Measurements from ENCODE around the gene ABTB1.

ABTB1 gene

DNA sequence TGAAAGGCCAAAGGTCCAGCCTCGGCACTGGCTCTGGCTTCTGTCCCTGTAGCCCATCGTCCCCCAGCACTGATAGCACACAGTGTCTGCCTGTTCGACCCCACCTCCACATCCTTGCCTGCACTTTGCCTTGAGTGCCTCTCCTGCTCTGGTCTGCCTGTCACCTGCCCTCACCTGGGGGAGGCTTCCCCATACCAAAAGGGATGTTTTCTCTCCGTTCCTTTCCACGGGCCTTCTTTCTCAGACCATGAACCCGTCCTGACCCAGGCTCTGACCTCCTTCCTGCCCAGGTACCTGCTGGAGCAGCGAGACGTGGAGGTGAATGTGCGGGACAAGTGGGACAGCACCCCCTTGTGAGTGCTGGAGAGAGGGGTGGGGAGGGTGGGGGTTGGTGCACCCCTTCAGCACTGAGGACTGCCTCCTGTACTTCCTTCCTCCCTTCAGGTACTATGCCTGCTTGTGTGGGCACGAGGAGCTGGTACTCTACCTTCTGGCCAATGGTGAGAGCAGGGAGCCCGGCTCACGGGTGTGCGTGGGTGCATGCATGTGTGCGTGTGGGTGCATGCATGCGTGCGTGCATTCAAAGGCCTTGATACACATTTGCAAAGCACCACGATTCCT is 1.5 kb downstream of the ABTB1 start:
- Histone ChIP-seq H3K27ac (0 out of 22 replicates have a peak overlapping the region, but pooled peaks of 1 of the 11 experiments have one; percentile 21), H3K27me3 (no peaks in the 10 kb centered on the region), H4K20me1 (peaks cover 0 to 18% (median 6%) of the 10 kb centered on the region in 11 experiments; a peak in 7 of 22 replicates), H3K36me3 (peaks cover 0 to 42% (median 0%) of the 10 kb centered on the region in 11 experiments; a peak in 8 of 22 replicates), H3K9me3 (replicated peaks in 1 of 11) (no peaks in the 10 kb centered on the region), H3K4me2 (peak overlapping the region; percentile 82 to 99 (median 94); a peak in 21 of 22 replicates), H3K4me1 (peaks cover 19 to 53% (median 43%) of the 10 kb centered on the region in 10 experiments), H3K4me3 (peak overlapping the region in 5 of 10 experiments; percentile 88 to 97 (median 95); a peak in 6 of 20 replicates), H3K9ac (peak overlapping the region in 6 of 11 experiments; percentile 87 to 99 (median 92); a peak in 4 of 22 replicates)
- no peak for TF ChIP-seq Cebpa-rat (IDR thresholded peaks at IDR 0.05)

DNA sequence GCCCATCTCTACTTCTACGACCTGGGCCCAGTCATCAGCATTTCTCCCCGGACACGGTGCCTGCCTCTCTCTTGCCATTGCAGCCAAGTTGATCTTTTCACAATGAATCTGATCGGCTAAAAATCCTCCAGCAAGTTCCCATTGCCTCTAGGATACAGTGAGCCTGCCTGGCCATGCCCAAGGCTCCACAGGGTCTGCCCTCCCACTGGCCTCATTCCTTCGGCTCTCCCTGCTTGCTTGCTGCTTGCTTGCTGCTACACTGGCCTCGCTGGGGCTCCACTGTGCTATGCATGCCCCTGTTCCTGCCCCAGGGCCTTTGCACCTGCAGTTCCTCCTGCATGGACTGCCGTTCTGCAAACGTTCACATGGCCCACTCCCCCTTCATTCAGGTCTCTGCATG is 2.0 kb downstream of the ABTB1 start:
- Histone ChIP-seq H4K20me1 (peaks cover 0 to 19% (median 6%) of the 10 kb centered on the region in 11 experiments; a peak in 7 of 22 replicates), H3K4me1 (peaks cover 19 to 53% (median 43%) of the 10 kb centered on the region in 10 experiments), H3K9me3 (replicated peaks in 1 of 11) (no peaks in the 10 kb centered on the region), H3K27ac (no peak overlapping the region), H3K36me3 (peaks cover 0 to 44% (median 0%) of the 10 kb centered on the region in 11 experiments; a peak in 9 of 22 replicates), H3K27me3 (no peaks in the 10 kb centered on the region), H3K4me2 (no peak overlapping the region; a peak in 1 of 22 replicates), H3K9ac (no peak overlapping the region), H3K4me3 (no peak overlapping the region)
- TF ChIP-seq Cebpa-rat (IDR thresholded peaks at IDR 0.05), result no peak

GRCh38 chr3:127675651-127676391 is 3.1 kb downstream of the ABTB1 start:
- Histone ChIP-seq H3K27ac (no peak overlapping the region), H3K4me3 (no peak overlapping the region), H3K9me3 (replicated peaks in 1 of 11) (no peaks in the 10 kb centered on the region), H3K27me3 (no peaks in the 10 kb centered on the region), H3K4me2 (peak overlapping the region in 7 of 11 experiments; percentile 35 to 53 (median 45); a peak in 6 of 22 replicates), H3K36me3 (peaks cover 0 to 45% (median 0%) of the 10 kb centered on the region in 11 experiments; a peak in 9 of 22 replicates), H3K4me1 (peaks cover 19 to 58% (median 48%) of the 10 kb centered on the region in 10 experiments), H4K20me1 (peaks cover 0 to 19% (median 6%) of the 10 kb centered on the region in 11 experiments; a peak in 7 of 22 replicates), H3K9ac (no peak overlapping the region; a peak in 1 of 22 replicates)
- no peak for TF ChIP-seq Cebpa-rat (IDR thresholded peaks at IDR 0.05)

- Histone ChIP-seq H3K36me3 (peaks cover 0 to 45% (median 0%) of the 10 kb centered on the region in 11 experiments; a peak in 9 of 22 replicates), H3K9me3 (replicated peaks in 1 of 11) (no peaks in the 10 kb centered on the region), H3K4me2 (peak overlapping the region in 8 of 11 experiments; percentile 19 to 53 (median 44); a peak in 13 of 22 replicates), H4K20me1 (peaks cover 0 to 19% (median 6%) of the 10 kb centered on the region in 11 experiments; a peak in 7 of 22 replicates), H3K4me3 (no peak overlapping the region), H3K4me1 (peaks cover 16 to 61% (median 51%) of the 10 kb centered on the region in 10 experiments), H3K27me3 (no peaks in the 10 kb centered on the region), H3K9ac (peak overlapping the region in 1 of 11 experiments; percentile 18; a peak in 2 of 22 replicates), H3K27ac (no peak overlapping the region)
- no peak for TF ChIP-seq Cebpa-rat (IDR thresholded peaks at IDR 0.05)
Measured at GRCh38 chr3:127676456-127676855, 3.7 kb downstream of the ABTB1 start.

DNA sequence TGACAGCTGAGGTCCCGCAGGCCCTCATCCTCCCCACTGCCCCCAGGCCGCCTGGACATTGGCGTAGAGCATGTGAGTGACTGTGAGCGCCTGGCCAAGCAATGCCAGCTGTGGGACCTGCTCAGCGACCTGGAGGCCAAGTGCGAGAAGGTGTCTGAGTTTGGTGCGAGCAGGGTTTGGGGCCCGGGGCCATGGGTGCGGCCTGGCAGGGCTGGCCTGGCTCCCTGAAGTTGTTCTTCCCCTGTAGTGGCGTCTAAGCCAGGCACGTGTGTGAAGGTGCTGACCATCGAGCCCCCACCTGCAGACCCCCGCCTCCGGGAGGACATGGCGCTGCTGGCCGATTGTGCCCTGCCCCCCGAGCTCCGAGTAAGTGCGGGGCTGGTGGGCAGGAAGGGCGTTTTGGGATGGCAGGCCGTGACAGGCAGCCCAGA is 4.2 kb downstream of the ABTB1 start:
- TF ChIP-seq Cebpa-rat (IDR thresholded peaks at IDR 0.05), result no peak
- Histone ChIP-seq H3K9me3 (replicated peaks in 1 of 11) (peaks cover 0 to under 1% (median 0%) of the 10 kb centered on the region in 11 experiments; a peak in 1 of 22 replicates), H3K4me2 (peak overlapping the region in 8 of 11 experiments; percentile 19 to 53 (median 44); a peak in 14 of 22 replicates), H3K36me3 (peaks cover 0 to 45% (median 0%) of the 10 kb centered on the region in 11 experiments; a peak in 9 of 22 replicates), H3K27ac (no peak overlapping the region), H3K4me1 (peaks cover 11 to 61% (median 51%) of the 10 kb centered on the region in 10 experiments), H3K9ac (0 out of 22 replicates have a peak overlapping the region, but pooled peaks of 1 of the 11 experiments have one; percentile 18), H3K27me3 (no peaks in the 10 kb centered on the region), H4K20me1 (peaks cover 0 to 19% (median 6%) of the 10 kb centered on the region in 11 experiments; a peak in 7 of 22 replicates), H3K4me3 (no peak overlapping the region)

DNA sequence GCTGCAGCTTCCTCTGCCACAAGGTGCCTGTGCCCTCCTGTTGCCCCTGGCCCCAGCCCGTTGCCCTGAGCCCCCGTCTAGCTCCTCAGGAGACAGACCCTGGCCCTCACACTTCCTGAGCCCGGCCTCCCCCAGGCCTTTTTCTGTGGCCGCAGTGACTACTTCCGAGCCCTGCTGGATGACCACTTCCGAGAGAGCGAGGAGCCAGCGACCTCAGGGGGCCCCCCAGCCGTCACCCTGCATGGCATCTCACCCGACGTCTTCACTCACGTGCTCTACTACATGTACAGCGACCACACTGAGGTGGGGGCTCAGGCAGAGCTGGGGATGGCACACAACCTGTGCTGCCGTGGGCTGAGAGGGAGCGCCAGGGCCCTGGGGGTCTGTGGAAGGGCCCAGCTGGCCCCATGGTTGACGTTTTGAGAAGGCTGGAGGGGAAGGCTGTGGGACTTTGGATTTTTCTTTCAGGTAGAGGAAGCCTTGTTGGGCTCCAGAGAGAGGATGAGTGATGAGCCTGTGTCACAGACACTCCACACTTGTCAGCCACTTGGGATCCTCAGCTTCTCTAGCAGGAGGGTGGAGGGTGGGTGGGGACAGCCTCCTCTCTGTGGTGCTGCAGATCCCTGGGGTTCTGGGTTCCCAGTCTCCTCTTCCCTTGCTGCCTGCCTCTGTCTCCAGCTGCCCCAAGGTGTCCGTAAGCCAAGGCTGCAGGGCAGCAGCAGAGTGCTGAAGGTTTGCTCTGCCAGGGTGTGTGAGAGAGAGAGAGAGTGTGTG is 5.0 kb downstream of the ABTB1 start:
- H3K9me3 ChIP-seq (replicated peaks in 1 of 11), result peaks cover 0 to 8% (median 0%) of the 10 kb centered on the region in 11 experiments; a peak in 4 of 22 replicates
- no peak overlapping the region for H3K27ac ChIP-seq
- peaks cover 0 to 45% (median 0%) of the 10 kb centered on the region in 11 experiments; a peak in 9 of 22 replicates for H3K36me3 ChIP-seq
- H4K20me1 ChIP-seq, result peaks cover 0 to 19% (median 6%) of the 10 kb centered on the region in 11 experiments; a peak in 7 of 22 replicates
- no peak for TF ChIP-seq Cebpa-rat (IDR thresholded peaks at IDR 0.05)
- peaks cover 8 to 67% (median 56%) of the 10 kb centered on the region in 10 experiments for H3K4me1 ChIP-seq
- no peak overlapping the region for H3K4me3 ChIP-seq
- H3K9ac ChIP-seq, result no peak overlapping the region
- H3K4me2 ChIP-seq, result peak overlapping the region in 3 of 11 experiments; percentile 34 to 45 (median 35); a peak in 4 of 22 replicates
- no peaks in the 10 kb centered on the region for H3K27me3 ChIP-seq

DNA sequence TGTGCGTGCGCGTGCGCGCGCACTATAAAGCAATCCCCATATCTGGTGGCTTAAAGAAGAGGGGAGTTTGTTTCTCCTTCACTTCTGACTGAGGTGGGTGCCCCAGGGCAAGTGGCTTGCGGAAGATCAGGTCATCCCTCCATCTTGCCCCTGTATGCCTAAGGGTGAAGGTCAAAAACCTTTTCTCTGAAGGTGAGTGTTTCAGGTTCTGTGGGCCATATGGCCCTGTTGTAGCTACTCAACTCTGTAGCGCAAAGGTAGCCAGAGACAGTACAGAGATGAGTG is 5.5 kb downstream of the ABTB1 start:
- no peak for TF ChIP-seq Cebpa-rat (IDR thresholded peaks at IDR 0.05)
- peaks cover 0 to 8% (median 0%) of the 10 kb centered on the region in 11 experiments; a peak in 4 of 22 replicates for H3K9me3 ChIP-seq (replicated peaks in 1 of 11)
- peaks cover 0 to 45% (median 0%) of the 10 kb centered on the region in 11 experiments; a peak in 9 of 22 replicates for H3K36me3 ChIP-seq
- no peak overlapping the region for H3K4me3 ChIP-seq
- H4K20me1 ChIP-seq, result peaks cover 0 to 19% (median 6%) of the 10 kb centered on the region in 11 experiments; a peak in 7 of 22 replicates
- no peak overlapping the region for H3K27ac ChIP-seq
- H3K4me1 ChIP-seq, result peaks cover 9 to 70% (median 59%) of the 10 kb centered on the region in 10 experiments
- peak overlapping the region in 2 of 11 experiments; percentile 29 to 34; a peak in 2 of 22 replicates for H3K4me2 ChIP-seq
- no peaks in the 10 kb centered on the region for H3K27me3 ChIP-seq
- H3K9ac ChIP-seq, result no peak overlapping the region
